ENCODE measurements around the gene ENTPD7.
"Not testable (repeated sequence)": the region's sequence is repeated elsewhere in the genome, so short reads cannot be mapped to it uniquely, and the experiment has no call there.

Gene ENTPD7

GRCh38 chr10:99693933-99694583 lies 34.7 kb downstream of the ENTPD7 start:
- DNase-seq (ENCODE audit: low read depth) = peak; percentile 71

GRCh38 chr10:99695761-99696160 lies 36.5 kb downstream of the ENTPD7 start:
- DNase-seq (ENCODE audit: low read depth) = no peak

- DNase-seq (ENCODE audit: low read depth) = no peak
These were observed 39.3 kb downstream of the ENTPD7 start for GRCh38 chr10:99698504-99699080.

GRCh38 chr10:99700649-99701048 lies 41.3 kb downstream of the ENTPD7 start:
- no peak for DNase-seq (ENCODE audit: low read depth)

GRCh38 chr10:99708428-99709012 lies 49.2 kb downstream of the ENTPD7 start:
- DNase-seq (ENCODE audit: low read depth) = no peak

GRCh38 chr10:99709480-99710229 lies 50.3 kb downstream of the ENTPD7 start:
- no peak for DNase-seq (ENCODE audit: low read depth)

- DNase-seq (ENCODE audit: low read depth) = no peak
These were observed 51.9 kb downstream of the ENTPD7 start for GRCh38 chr10:99711129-99711719.

- DNase-seq (ENCODE audit: low read depth) = no peak
These were observed 55.1 kb downstream of the ENTPD7 start for GRCh38 chr10:99714446-99714845.

- no peak for DNase-seq (ENCODE audit: low read depth)
These were observed 61.1 kb downstream of the ENTPD7 start for GRCh38 chr10:99720387-99720786.

GRCh38 chr10:99730026-99730425 lies 70.7 kb downstream of the ENTPD7 start:
- DNase-seq (ENCODE audit: low read depth) = peak; percentile 55

GRCh38 chr10:99731306-99732032 lies 72.2 kb downstream of the ENTPD7 start:
- DNase-seq (ENCODE audit: low read depth) = no peak

GRCh38 chr10:99732033-99732842 lies 72.9 kb downstream of the ENTPD7 start, which contains the start of the genes COX15 and CUTC:
Gene COX15, minus strand, starts transcription at chr10:99732127. Its CDS starts 78 bp downstream, at chr10:99732049.
Gene CUTC, plus strand, starts transcription at chr10:99732234. Its CDS starts 115 bp downstream, at chr10:99732349.
- peak; percentile 84 for DNase-seq (ENCODE audit: low read depth)

- no peak for DNase-seq (ENCODE audit: low read depth)
These were observed 74.1 kb downstream of the ENTPD7 start for GRCh38 chr10:99733366-99733765.

- DNase-seq (ENCODE audit: low read depth) = not testable (repeated sequence)
These were observed 74.8 kb downstream of the ENTPD7 start for GRCh38 chr10:99734111-99734510.

- no peak for DNase-seq (ENCODE audit: low read depth)
These were observed 81.0 kb downstream of the ENTPD7 start for GRCh38 chr10:99740260-99740659.

- no peak for DNase-seq (ENCODE audit: low read depth)
These were observed 81.7 kb downstream of the ENTPD7 start for GRCh38 chr10:99740933-99741559.

GRCh38 chr10:99742254-99742653 lies 82.9 kb downstream of the ENTPD7 start:
- DNase-seq (ENCODE audit: low read depth) = no peak

GRCh38 chr10:99742701-99743100 lies 83.4 kb downstream of the ENTPD7 start:
- no peak for DNase-seq (ENCODE audit: low read depth)

- no peak for DNase-seq (ENCODE audit: low read depth)
These were observed 84.5 kb downstream of the ENTPD7 start for GRCh38 chr10:99743841-99744240.

- not testable (repeated sequence) for DNase-seq (ENCODE audit: low read depth)
These were observed 86.9 kb downstream of the ENTPD7 start for GRCh38 chr10:99746166-99746565.
